Measurements from ENCODE around the gene PLAGL1.

- TF ChIP-seq, protein P1, sequence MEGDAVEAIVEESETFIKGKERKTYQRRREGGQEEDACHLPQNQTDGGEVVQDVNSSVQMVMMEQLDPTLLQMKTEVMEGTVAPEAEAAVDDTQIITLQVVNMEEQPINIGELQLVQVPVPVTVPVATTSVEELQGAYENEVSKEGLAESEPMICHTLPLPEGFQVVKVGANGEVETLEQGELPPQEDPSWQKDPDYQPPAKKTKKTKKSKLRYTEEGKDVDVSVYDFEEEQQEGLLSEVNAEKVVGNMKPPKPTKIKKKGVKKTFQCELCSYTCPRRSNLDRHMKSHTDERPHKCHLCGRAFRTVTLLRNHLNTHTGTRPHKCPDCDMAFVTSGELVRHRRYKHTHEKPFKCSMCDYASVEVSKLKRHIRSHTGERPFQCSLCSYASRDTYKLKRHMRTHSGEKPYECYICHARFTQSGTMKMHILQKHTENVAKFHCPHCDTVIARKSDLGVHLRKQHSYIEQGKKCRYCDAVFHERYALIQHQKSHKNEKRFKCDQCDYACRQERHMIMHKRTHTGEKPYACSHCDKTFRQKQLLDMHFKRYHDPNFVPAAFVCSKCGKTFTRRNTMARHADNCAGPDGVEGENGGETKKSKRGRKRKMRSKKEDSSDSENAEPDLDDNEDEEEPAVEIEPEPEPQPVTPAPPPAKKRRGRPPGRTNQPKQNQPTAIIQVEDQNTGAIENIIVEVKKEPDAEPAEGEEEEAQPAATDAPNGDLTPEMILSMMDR (IDR thresholded peaks at IDR 0.05) = no peak
- TF ChIP-seq POLR2A (IDR thresholded peaks at IDR 0.05) = no peak
These were observed 23.4 kb downstream of the PLAGL1 start for GRCh38 chr6:143984666-143985065.
